Right cardiac atrium (tissue), 5 donors: ENCODE data around the gene CST11. TPM values are rescaled to one million over a fixed set of nuclear protein-coding genes. Genes with fewer than 3 reads are reported as not detected.

Experiments used
- ATAC-seq, 2 donors: fragments of 200-7000 bp; cut with Tn5 transposase; one replicate each; pipeline versions ENCODE4 v1.8.0 to v1.9.1; 2020; ENCODE audit warnings: moderate library complexity in 2 of 2, mild to moderate bottlenecking in 1 of 2
- DNase-seq, 3 donors: peaks; one replicate each; pipeline ENCODE4 v3.0.0-alpha.2; 2020
- H3K27ac ChIP-seq: one replicate; pipeline ENCODE4 v1.5.1; 2013; ENCODE audit warnings: mild to moderate bottlenecking, low read length, control low read depth, moderate library complexity
- H3K27me3 ChIP-seq: one replicate; pipeline ENCODE4 v1.6.1; 2013; ENCODE audit not compliant: control insufficient read depth, insufficient read depth
- H3K4me1 ChIP-seq: one replicate; pipeline ENCODE4 v1.6.1; 2013; ENCODE audit warnings: low read length; ENCODE audit not compliant: control insufficient read depth, insufficient read depth
- H3K4me3 ChIP-seq: one replicate; pipeline ENCODE4 v1.5.1; 2013; ENCODE audit warnings: low read length, control low read depth
- H3K9me3 ChIP-seq: one replicate; pipeline ENCODE4 v1.6.1; 2013; ENCODE audit warnings: low read length; ENCODE audit not compliant: control insufficient read depth
- WGBS: extraction: QIAGEN DNeasy Blood & Tissue Kit; methylation state at CpG from one replicate; pipeline ENCODE4 v1.1.7; 2013; 5-methylcytosine and 5-hydroxymethylcytosine counted together
- intact Hi-C, 4 donors: fragments of 100-400 bp; cut with DNase I; formaldehyde crosslinking; loops; one replicate each; pipeline versions ENCODE4 v1.11.0 to v1.14.0; 2022 to 2023
- polyA plus RNA-seq: library from polyadenylated mRNA; stranded (reverse); fragments of 200-250 nt; gene quantifications from one replicate; pipeline ENCODE4 v1.2.3, GENCODE V29; 2013
- total RNA-seq, 4 donors: library from RNA; stranded (reverse); fragmentation: NEBNext Ultra II Directional; extraction: Animal tissue kit (Norgen Biotek cat#: 25700); gene quantifications; one replicate each; pipeline ENCODE4 v1.2.1, GENCODE V29; 2021
- donor health status: healthy with polysubstance abuse.
- donor health status: DM: no; HTN: yes; CAD: no.
- donor health status: DM: no; HTN: no; CAD: no.
- donor health status: DM: no; HTN: yes; CAD: no; lungs with severe emphysema.
- donor health status: DM: yes; HTN: yes; CAD: no.

CST11 gene
- total and polyA plus RNA-seq, 5 donors: not detected

- Histone ChIP-seq H3K27me3 (no peaks in the 10 kb centered on the region), H3K4me3 (no peak overlapping the region), H3K27ac (no peak overlapping the region), H3K4me1 (no peaks in the 10 kb centered on the region), H3K9me3 (no peaks in the 10 kb centered on the region)
- ATAC-seq (no peak), DNase-seq (no peak)
- intact Hi-C loops: no loop called here
- 87% methylated on average over 15 of the region's 15 CpGs for WGBS
These were observed 1.2 kb upstream of the CST11 start for GRCh38 chr20:23453549-23454543.

- Histone ChIP-seq H3K4me1 (no peaks in the 10 kb centered on the region), H3K9me3 (no peaks in the 10 kb centered on the region), H3K27me3 (no peaks in the 10 kb centered on the region), H3K4me3 (no peak overlapping the region), H3K27ac (no peak overlapping the region)
- intact Hi-C loops: no loop called here
- ATAC-seq (no peak), DNase-seq (no peak)
- 77% methylated on average over 11 of the region's 11 CpGs for WGBS
These were observed 654 bp downstream of the CST11 start for GRCh38 chr20:23451956-23452487.

GRCh38 chr20:23450877-23451276 is 1.8 kb downstream of the CST11 start:
- no peaks in the 10 kb centered on the region for H3K4me1 ChIP-seq
- H3K9me3 ChIP-seq: no peaks in the 10 kb centered on the region
- intact Hi-C loops: no loop called here
- H3K4me3 ChIP-seq: no peak overlapping the region
- DNase-seq (no peak), ATAC-seq (no peak)
- H3K27ac ChIP-seq: no peak overlapping the region
- no peaks in the 10 kb centered on the region for H3K27me3 ChIP-seq
- WGBS: 86% methylated on average over 1 of the region's 1 CpG

GRCh38 chr20:23449421-23449820 is 3.3 kb downstream of the CST11 start:
- intact Hi-C loops: loop anchor here (5.0 to 10.0 kb wide), 2 partner anchors 102 to 155 kb away; partner anchors contain the start of gene CST9 (in 3 of the 4)
- 36% methylated on average over 3 of the region's 3 CpGs for WGBS
- ATAC-seq: no peak

GRCh38 chr20:23448167-23448566 is 4.5 kb downstream of the CST11 start:
- H3K27ac ChIP-seq: no peak overlapping the region
- no peaks in the 10 kb centered on the region for H3K9me3 ChIP-seq
- ATAC-seq (no peak), DNase-seq (no peak)
- H3K4me1 ChIP-seq: no peaks in the 10 kb centered on the region
- WGBS: 87% methylated on average over 5 of the region's 5 CpGs
- no peak overlapping the region for H3K4me3 ChIP-seq
- no peaks in the 10 kb centered on the region for H3K27me3 ChIP-seq
- intact Hi-C loops: loop anchor here (5.0 to 10.0 kb wide), 2 partner anchors 101 to 157 kb away; partner anchors contain the start of gene CST9 (in 3 of the 4)

More at GRCh38 chr20:23449421-23449820, 3.3 kb downstream of the CST11 start:
- Histone ChIP-seq H3K4me3 (no peak overlapping the region), H3K9me3 (no peaks in the 10 kb centered on the region), H3K4me1 (no peaks in the 10 kb centered on the region), H3K27me3 (no peaks in the 10 kb centered on the region), H3K27ac (no peak overlapping the region)
- DNase-seq: no peak

- H3K27me3 ChIP-seq: no peaks in the 10 kb centered on the region
- DNase-seq: peak; percentile 37 to 75 (median 72)
- ATAC-seq: peak; percentile 56 to 65
- no peaks in the 10 kb centered on the region for H3K4me1 ChIP-seq
- 76% methylated on average over 8 of the region's 8 CpGs for WGBS
- H3K27ac ChIP-seq: no peak overlapping the region
- H3K9me3 ChIP-seq: no peaks in the 10 kb centered on the region
- no peak overlapping the region for H3K4me3 ChIP-seq
- intact Hi-C loops: loop anchor here (5.0 to 10.0 kb wide), 2 partner anchors 99 to 158 kb away; partner anchors contain the start of gene CST9 (in 3 of the 4)
These were observed 6.2 kb downstream of the CST11 start for GRCh38 chr20:23446505-23446904.

GRCh38 chr20:23445596-23446217 is 7.0 kb downstream of the CST11 start:
- no peak overlapping the region for H3K27ac ChIP-seq
- WGBS: 89% methylated on average over 7 of the region's 7 CpGs
- no peaks in the 10 kb centered on the region for H3K27me3 ChIP-seq
- H3K4me3 ChIP-seq: no peak overlapping the region
- intact Hi-C loops: loop anchor here (5.0 to 10.0 kb wide), 2 partner anchors 98 to 159 kb away; partner anchors contain the start of gene CST9 (in 3 of the 4)
- H3K4me1 ChIP-seq: no peaks in the 10 kb centered on the region
- DNase-seq: no peak
- ATAC-seq: no peak
- H3K9me3 ChIP-seq: no peaks in the 10 kb centered on the region

GRCh38 chr20:23444859-23445258 is 7.8 kb downstream of the CST11 start:
- 82% methylated on average over 4 of the region's 4 CpGs for WGBS
- intact Hi-C loops: loop anchor here (5.0 to 10.0 kb wide), 3 partner anchors 98 to 160 kb away; partner anchors contain the start of gene CST9 (in 3 of the 4)
- no peaks in the 10 kb centered on the region for H3K9me3 ChIP-seq
- no peak overlapping the region for H3K4me3 ChIP-seq
- no peak overlapping the region for H3K27ac ChIP-seq
- DNase-seq (no peak), ATAC-seq (no peak)
- H3K27me3 ChIP-seq: no peaks in the 10 kb centered on the region
- H3K4me1 ChIP-seq: no peaks in the 10 kb centered on the region

GRCh38 chr20:23442436-23442835 is 10.2 kb downstream of the CST11 start:
- Histone ChIP-seq H3K4me1 (no peaks in the 10 kb centered on the region), H3K27ac (no peak overlapping the region), H3K9me3 (no peaks in the 10 kb centered on the region), H3K27me3 (no peaks in the 10 kb centered on the region), H3K4me3 (no peak overlapping the region)
- intact Hi-C loops: loop anchor here (5.0 to 10.0 kb wide), 2 partner anchors 160 to 162 kb away; partner anchors contain the start of gene CST9 (in 3 of the 4)
- 77% methylated on average over 5 of the region's 5 CpGs for WGBS
- ATAC-seq: no peak
- no peak for DNase-seq

GRCh38 chr20:23441850-23442313 is 10.8 kb downstream of the CST11 start:
- no peaks in the 10 kb centered on the region for H3K9me3 ChIP-seq
- ATAC-seq: peak; percentile 80 to 82
- no peak overlapping the region for H3K27ac ChIP-seq
- H3K27me3 ChIP-seq: no peaks in the 10 kb centered on the region
- intact Hi-C loops: loop anchor here (5.0 to 10.0 kb wide), 2 partner anchors 160 to 163 kb away; partner anchors contain the start of gene CST9 (in 3 of the 4)
- no peaks in the 10 kb centered on the region for H3K4me1 ChIP-seq
- no peak overlapping the region for H3K4me3 ChIP-seq
- peak; percentile 44 to 75 (median 69) for DNase-seq
- 20% methylated on average over 8 of the region's 8 CpGs for WGBS
